NCI-H748 (cell line): ENCODE measurements around the gene CASP9.
"Not testable (repeated sequence)": the region's sequence is repeated elsewhere in the genome, so short reads cannot be mapped to it uniquely, and the experiment has no call there.

Source experiments
- DNase-seq: peaks from one replicate; lab custom pipeline; 2025; ENCODE audit not compliant: unreplicated experiment; lab: John Stamatoyannopoulos, UW

Gene CASP9

GRCh38 chr1:15526021-15526489, 2.0 kb upstream of the CASP9 start:
- no peak for DNase-seq

- DNase-seq, result no peak
Measured at GRCh38 chr1:15525050-15526020, 1.3 kb upstream of the CASP9 start.

- DNase-seq, result peak; percentile 97
Measured at GRCh38 chr1:15524283-15525049, 451 bp upstream of the CASP9 start.

GRCh38 chr1:15523104-15524020, 653 bp downstream of the CASP9 start:
- DNase-seq, result no peak

- DNase-seq, result peak; percentile 2
Measured at GRCh38 chr1:15522551-15522950, 1.5 kb downstream of the CASP9 start.

- not testable (repeated sequence) for DNase-seq
Measured at GRCh38 chr1:15521206-15521906, 2.7 kb downstream of the CASP9 start.

GRCh38 chr1:15519625-15520024, 4.4 kb downstream of the CASP9 start:
- DNase-seq, result no peak

GRCh38 chr1:15515022-15515663, 8.9 kb downstream of the CASP9 start:
- no peak for DNase-seq

GRCh38 chr1:15514557-15514956, 9.5 kb downstream of the CASP9 start:
- not testable (repeated sequence) for DNase-seq

- DNase-seq, result no peak
Measured at GRCh38 chr1:15513919-15514318, 10.1 kb downstream of the CASP9 start.

GRCh38 chr1:15513192-15513591, 10.8 kb downstream of the CASP9 start:
- no peak for DNase-seq

GRCh38 chr1:15510611-15511405, 13.2 kb downstream of the CASP9 start:
- no peak for DNase-seq

- no peak for DNase-seq
Measured at GRCh38 chr1:15509586-15509985, 14.4 kb downstream of the CASP9 start.

- no peak for DNase-seq
Measured at GRCh38 chr1:15508700-15509487, 15.1 kb downstream of the CASP9 start.

- DNase-seq, result no peak
Measured at GRCh38 chr1:15507278-15507677, 16.7 kb downstream of the CASP9 start.

- DNase-seq, result no peak
Measured at GRCh38 chr1:15506831-15507230, 17.2 kb downstream of the CASP9 start.

GRCh38 chr1:15504436-15504835, 19.6 kb downstream of the CASP9 start:
- DNase-seq, result no peak
